ENCODE results near the gene TBXAS1.

TBXAS1 gene

GRCh38 chr7:139987691-139988516, 158.8 kb downstream of the TBXAS1 start:
- DNase-seq: no peak

- no peak for DNase-seq
These were observed 160.5 kb downstream of the TBXAS1 start for GRCh38 chr7:139989366-139990141.

GRCh38 chr7:139990142-139990535, 161.1 kb downstream of the TBXAS1 start:
- DNase-seq: no peak

GRCh38 chr7:139990571-139991268, 161.7 kb downstream of the TBXAS1 start:
- no peak for DNase-seq

GRCh38 chr7:139991269-139991666, 162.2 kb downstream of the TBXAS1 start:
- no peak for DNase-seq

- DNase-seq: no peak
These were observed 162.8 kb downstream of the TBXAS1 start for GRCh38 chr7:139991911-139992310.

- no peak for DNase-seq
These were observed 163.4 kb downstream of the TBXAS1 start for GRCh38 chr7:139992353-139993044.

GRCh38 chr7:139993169-139993568, 164.1 kb downstream of the TBXAS1 start:
- DNase-seq: no peak

- DNase-seq: no peak
These were observed 164.5 kb downstream of the TBXAS1 start for GRCh38 chr7:139993592-139993991.

- DNase-seq: no peak
These were observed 165.3 kb downstream of the TBXAS1 start for GRCh38 chr7:139994356-139994755.

GRCh38 chr7:139995017-139995915, 166.2 kb downstream of the TBXAS1 start:
- no peak for DNase-seq

GRCh38 chr7:139998572-139998971, 169.5 kb downstream of the TBXAS1 start:
- no peak for DNase-seq

GRCh38 chr7:139999516-139999915, 170.5 kb downstream of the TBXAS1 start:
- no peak for DNase-seq

GRCh38 chr7:140000666-140001268, 171.7 kb downstream of the TBXAS1 start:
- no peak for DNase-seq

- DNase-seq: no peak
These were observed 174.9 kb downstream of the TBXAS1 start for GRCh38 chr7:140003913-140004382.

GRCh38 chr7:140004672-140005071, 175.6 kb downstream of the TBXAS1 start:
- no peak for DNase-seq

- no peak for DNase-seq
These were observed 176.3 kb downstream of the TBXAS1 start for GRCh38 chr7:140005341-140005740.

- no peak for DNase-seq
These were observed 176.9 kb downstream of the TBXAS1 start for GRCh38 chr7:140005754-140006503.

GRCh38 chr7:140006600-140006999, 177.5 kb downstream of the TBXAS1 start:
- no peak for DNase-seq

- DNase-seq: no peak
These were observed 178.1 kb downstream of the TBXAS1 start for GRCh38 chr7:140007051-140007690.

Data from cerebellar nuclear complex (tissue), 1 donor.